ENCODE measurements around the gene PRM2.

DNA sequence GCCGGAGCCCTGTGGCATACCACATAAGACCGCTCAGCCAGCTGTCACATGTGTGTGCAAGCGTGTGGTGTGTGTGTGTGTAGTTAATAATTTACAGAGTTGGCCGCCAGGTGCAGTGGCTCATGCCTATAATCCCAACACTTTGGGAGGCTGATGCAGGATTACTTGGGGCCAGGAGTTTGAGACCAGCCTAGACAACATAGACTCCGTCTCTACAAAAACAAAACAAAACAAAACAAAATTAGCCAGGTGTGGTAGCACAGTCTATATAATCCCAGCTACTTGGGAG, 40.6 kb downstream of the PRM2 start:
- TF ChIP-seq, protein P1, sequence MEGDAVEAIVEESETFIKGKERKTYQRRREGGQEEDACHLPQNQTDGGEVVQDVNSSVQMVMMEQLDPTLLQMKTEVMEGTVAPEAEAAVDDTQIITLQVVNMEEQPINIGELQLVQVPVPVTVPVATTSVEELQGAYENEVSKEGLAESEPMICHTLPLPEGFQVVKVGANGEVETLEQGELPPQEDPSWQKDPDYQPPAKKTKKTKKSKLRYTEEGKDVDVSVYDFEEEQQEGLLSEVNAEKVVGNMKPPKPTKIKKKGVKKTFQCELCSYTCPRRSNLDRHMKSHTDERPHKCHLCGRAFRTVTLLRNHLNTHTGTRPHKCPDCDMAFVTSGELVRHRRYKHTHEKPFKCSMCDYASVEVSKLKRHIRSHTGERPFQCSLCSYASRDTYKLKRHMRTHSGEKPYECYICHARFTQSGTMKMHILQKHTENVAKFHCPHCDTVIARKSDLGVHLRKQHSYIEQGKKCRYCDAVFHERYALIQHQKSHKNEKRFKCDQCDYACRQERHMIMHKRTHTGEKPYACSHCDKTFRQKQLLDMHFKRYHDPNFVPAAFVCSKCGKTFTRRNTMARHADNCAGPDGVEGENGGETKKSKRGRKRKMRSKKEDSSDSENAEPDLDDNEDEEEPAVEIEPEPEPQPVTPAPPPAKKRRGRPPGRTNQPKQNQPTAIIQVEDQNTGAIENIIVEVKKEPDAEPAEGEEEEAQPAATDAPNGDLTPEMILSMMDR (IDR thresholded peaks at IDR 0.05; ENCODE audit: insufficient read depth, low read length, poor library complexity, severe bottlenecking): no peak
- TF ChIP-seq EZH2phosphoT487 (conservative IDR thresholded peaks at IDR 0.05; ENCODE audit: low read length): no peak
